ENCODE results near the gene AFF2. TPM values are rescaled to one million over a fixed set of nuclear protein-coding genes. Genes with fewer than 3 reads are reported as not detected.
A peak's percentile ranks its signal among the peaks of the same experiment; 100 is the strongest.

AFF2 gene
- total and polyA plus RNA-seq, 4 donors: 1.2 to 13.0 (median 3.9) TPM

- DNase-seq: peak in 1 of 3 donors; percentile 13
- no peaks in the 10 kb centered on the region for H3K36me3 ChIP-seq (ENCODE audit: control insufficient read depth in 4 of 4, insufficient read depth in 4 of 4, low read length in 4 of 4)
- H3K4me1 ChIP-seq (ENCODE audit: control insufficient read depth in 5 of 5, insufficient read depth in 5 of 5, low read length in 5 of 5): no peaks in the 10 kb centered on the region
- H3K4me3 ChIP-seq: no peak overlapping the region
- H3K9ac ChIP-seq (ENCODE audit: insufficient read depth in 1 of 2, low read length in 2 of 2): no peak overlapping the region
- no peak for ATAC-seq (ENCODE audit: insufficient read depth, low FRiP score)
- peaks cover 0 to 2% (median 0%) of the 10 kb centered on the region in 4 donors for H3K9me3 ChIP-seq (ENCODE audit: control insufficient read depth in 4 of 4, insufficient read depth in 3 of 4, low read length in 3 of 4)
- no peak for TF ChIP-seq CTCF (IDR thresholded peaks at IDR 0.05; ENCODE audit: control extremely low read depth, extremely low read depth)
- no peaks in the 10 kb centered on the region for H3K27me3 ChIP-seq (ENCODE audit: control insufficient read depth in 3 of 3, insufficient read depth in 3 of 3, low read length in 2 of 3)
- no peak overlapping the region for H3K27ac ChIP-seq (ENCODE audit: low read depth in 1 of 2, low read length in 1 of 2)
These were observed 159.1 kb downstream of the AFF2 start for GRCh38 chrX:148659481-148659880.

GRCh38 chrX:148661035-148661434 lies 160.6 kb downstream of the AFF2 start:
- ATAC-seq (ENCODE audit: insufficient read depth, low FRiP score) (no peak), DNase-seq (no peak)
- Histone ChIP-seq H3K27me3 (ENCODE audit: control insufficient read depth in 3 of 3, insufficient read depth in 3 of 3, low read length in 2 of 3) (no peaks in the 10 kb centered on the region), H3K4me3 (no peak overlapping the region), H3K9me3 (ENCODE audit: control insufficient read depth in 4 of 4, insufficient read depth in 3 of 4, low read length in 3 of 4) (no peaks in the 10 kb centered on the region), H3K4me1 (ENCODE audit: control insufficient read depth in 5 of 5, insufficient read depth in 5 of 5, low read length in 5 of 5) (no peaks in the 10 kb centered on the region), H3K9ac (ENCODE audit: insufficient read depth in 1 of 2, low read length in 2 of 2) (no peak overlapping the region), H3K27ac (ENCODE audit: low read depth in 1 of 2, low read length in 1 of 2) (no peak overlapping the region), H3K36me3 (ENCODE audit: control insufficient read depth in 4 of 4, insufficient read depth in 4 of 4, low read length in 4 of 4) (no peaks in the 10 kb centered on the region)
- TF ChIP-seq CTCF (IDR thresholded peaks at IDR 0.05; ENCODE audit: control extremely low read depth, extremely low read depth): no peak

GRCh38 chrX:148662014-148662413 lies 161.6 kb downstream of the AFF2 start:
- 58 to 100% methylated on average over 1 of the region's 1 CpG for WGBS, 2 donors
- Histone ChIP-seq H3K27ac (ENCODE audit: low read depth in 1 of 2, low read length in 1 of 2) (no peak overlapping the region), H3K4me3 (no peak overlapping the region), H3K4me1 (ENCODE audit: control insufficient read depth in 5 of 5, insufficient read depth in 5 of 5, low read length in 5 of 5) (no peaks in the 10 kb centered on the region), H3K27me3 (ENCODE audit: control insufficient read depth in 3 of 3, insufficient read depth in 3 of 3, low read length in 2 of 3) (no peaks in the 10 kb centered on the region), H3K9me3 (ENCODE audit: control insufficient read depth in 4 of 4, insufficient read depth in 3 of 4, low read length in 3 of 4) (peaks cover 0 to 2% (median 0%) of the 10 kb centered on the region in 4 donors), H3K36me3 (ENCODE audit: control insufficient read depth in 4 of 4, insufficient read depth in 4 of 4, low read length in 4 of 4) (no peaks in the 10 kb centered on the region), H3K9ac (ENCODE audit: insufficient read depth in 1 of 2, low read length in 2 of 2) (no peak overlapping the region)
- TF ChIP-seq CTCF (IDR thresholded peaks at IDR 0.05; ENCODE audit: control extremely low read depth, extremely low read depth): no peak
- DNase-seq (no peak), ATAC-seq (ENCODE audit: insufficient read depth, low FRiP score) (no peak)

- Histone ChIP-seq H3K9me3 (ENCODE audit: control insufficient read depth in 4 of 4, insufficient read depth in 3 of 4, low read length in 3 of 4) (peaks cover 0 to 7% (median 3%) of the 10 kb centered on the region in 4 donors), H3K27me3 (ENCODE audit: control insufficient read depth in 3 of 3, insufficient read depth in 3 of 3, low read length in 2 of 3) (no peaks in the 10 kb centered on the region), H3K4me3 (no peak overlapping the region), H3K4me1 (ENCODE audit: control insufficient read depth in 5 of 5, insufficient read depth in 5 of 5, low read length in 5 of 5) (no peaks in the 10 kb centered on the region), H3K9ac (ENCODE audit: insufficient read depth in 1 of 2, low read length in 2 of 2) (no peak overlapping the region), H3K27ac (ENCODE audit: low read depth in 1 of 2, low read length in 1 of 2) (no peak overlapping the region), H3K36me3 (ENCODE audit: control insufficient read depth in 4 of 4, insufficient read depth in 4 of 4, low read length in 4 of 4) (no peaks in the 10 kb centered on the region)
- 86 to 100% methylated on average over 1 of the region's 1 CpG for WGBS, 2 donors
- ATAC-seq (ENCODE audit: insufficient read depth, low FRiP score): no peak
- DNase-seq: no peak
- no peak for TF ChIP-seq CTCF (IDR thresholded peaks at IDR 0.05; ENCODE audit: control extremely low read depth, extremely low read depth)
These were observed 163.8 kb downstream of the AFF2 start for GRCh38 chrX:148664171-148664570.
